22Rv1 (cell line): Measurements from ENCODE around the gene GTF2I.

ENCODE experiments used
- ZFX ChIP-seq: fragments of 450-650 bp; IDR thresholded peaks from 2 replicates; pipeline ENCODE4 v1.6.1; 2017; ENCODE audit warnings: antibody characterized with exemption, borderline replicate concordance
- TF ChIP-seq, protein P1 (sequence below): fragments of 450-650 bp; IDR thresholded peaks from 2 replicates; pipeline ENCODE4 v1.5.1; 2017; ENCODE audit warnings: mild to moderate bottlenecking

DNA sequence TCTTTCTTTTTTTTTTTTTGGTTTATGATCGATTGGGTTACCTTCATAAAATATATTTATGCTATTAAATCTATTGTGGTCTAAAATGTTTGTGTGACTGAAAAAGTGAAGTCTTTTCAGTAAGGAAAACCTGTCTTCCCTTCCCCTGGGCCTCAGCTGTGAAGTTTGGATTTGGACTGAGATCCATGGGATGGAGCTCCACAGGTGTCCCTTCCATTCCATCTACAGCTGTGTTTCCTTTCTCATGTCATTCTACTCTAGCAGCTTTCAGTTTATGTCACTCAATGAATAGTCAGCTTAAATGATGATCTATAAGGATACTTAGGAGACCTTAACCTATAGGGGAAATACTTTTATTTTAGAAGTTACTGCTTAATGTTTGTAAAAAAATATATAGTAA is 68.3 kb downstream of the GTF2I start:
- TF ChIP-seq, protein P1, sequence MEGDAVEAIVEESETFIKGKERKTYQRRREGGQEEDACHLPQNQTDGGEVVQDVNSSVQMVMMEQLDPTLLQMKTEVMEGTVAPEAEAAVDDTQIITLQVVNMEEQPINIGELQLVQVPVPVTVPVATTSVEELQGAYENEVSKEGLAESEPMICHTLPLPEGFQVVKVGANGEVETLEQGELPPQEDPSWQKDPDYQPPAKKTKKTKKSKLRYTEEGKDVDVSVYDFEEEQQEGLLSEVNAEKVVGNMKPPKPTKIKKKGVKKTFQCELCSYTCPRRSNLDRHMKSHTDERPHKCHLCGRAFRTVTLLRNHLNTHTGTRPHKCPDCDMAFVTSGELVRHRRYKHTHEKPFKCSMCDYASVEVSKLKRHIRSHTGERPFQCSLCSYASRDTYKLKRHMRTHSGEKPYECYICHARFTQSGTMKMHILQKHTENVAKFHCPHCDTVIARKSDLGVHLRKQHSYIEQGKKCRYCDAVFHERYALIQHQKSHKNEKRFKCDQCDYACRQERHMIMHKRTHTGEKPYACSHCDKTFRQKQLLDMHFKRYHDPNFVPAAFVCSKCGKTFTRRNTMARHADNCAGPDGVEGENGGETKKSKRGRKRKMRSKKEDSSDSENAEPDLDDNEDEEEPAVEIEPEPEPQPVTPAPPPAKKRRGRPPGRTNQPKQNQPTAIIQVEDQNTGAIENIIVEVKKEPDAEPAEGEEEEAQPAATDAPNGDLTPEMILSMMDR, result no peak
- TF ChIP-seq ZFX, result no peak
